K562 (cell line): Measurements from ENCODE around the gene CAPS. TPM values are rescaled to one million over a fixed set of nuclear protein-coding genes. Genes with fewer than 3 reads are reported as not detected.

ENCODE experiments used
- BCL6 ChIP-seq: fragments of 250-450 bp; sonication (Bioruptor Pico); IDR thresholded peaks from 2 replicates; pipeline ENCODE4 v1.4.0; 2020
- CUX1 ChIP-seq: fragments of 200-800 bp; sonication (Bioruptor generic); IDR thresholded peaks from 2 replicates; pipeline ENCODE4 v1.6.1; 2016; ENCODE audit warnings: missing genetic modification characterization, missing compliant biosample characterization
- PML ChIP-seq: IDR thresholded peaks from 2 replicates; pipeline ENCODE4 v1.6.1; 2012; ENCODE audit warnings: low read length, inconsistent platforms
- REST ChIP-seq, 2 experiments: fragments of 450-650 bp; formaldehyde crosslinking in 1 of 2; IDR thresholded peaks; 2 replicates each; pipeline versions ENCODE4 v1.4.0 to v1.6.1; 2014 to 2020; ENCODE audit warnings: mild to moderate bottlenecking in 2 of 2, borderline replicate concordance in 1 of 2, low read depth in 1 of 2
- SRSF9 ChIP-seq: fragments of 200-400 bp; formaldehyde crosslinking; IDR thresholded peaks from 2 replicates; pipeline ENCODE4 v1.6.1; 2017; ENCODE audit warnings: low read depth, low read length, borderline replicate concordance
- ZC3H4 ChIP-seq: sonication (generic); formaldehyde crosslinking; IDR thresholded peaks from 2 replicates; pipeline ENCODE4 v1.9.0; 2021; ENCODE audit warnings: missing genetic modification reagents, borderline replicate concordance
- polyA plus RNA-seq, 8 experiments: library from polyadenylated mRNA; depleted of rRNA in 4 of 8; stranded (reverse) in 5 of 8; unstranded in 3 of 8; fragments of >200 nt; fragmentation: Nextera tagmentation in 2 of 8; fragmentation: Illumina TruSeq in 1 of 8; extraction: Ambion mirVana in 2 of 8; extraction: Trizol in 1 of 8; gene quantifications; 2 replicates each; pipeline versions ENCODE4 v1.2.1 to v1.2.3, GENCODE V29; 2011 to 2014; ENCODE audit warnings: inconsistent platforms in 1 of 8, missing spikeins in 1 of 8
- total RNA-seq, 7 experiments: library from RNA; depleted of rRNA in 6 of 7; stranded (reverse); fragments of >200 nt in 6 of 7; fragmentation: Illumina TruSeq in 2 of 7; extraction: Trizol in 2 of 7; gene quantifications; 2 replicates each; pipeline versions ENCODE4 v1.2.1 to v1.2.3, GENCODE V29; 2011 to 2021; ENCODE audit warnings: low replicate concordance in 1 of 7
- TF ChIP-seq, protein P1 (sequence below): sonication (generic); formaldehyde crosslinking; IDR thresholded peaks from 2 replicates; pipeline ENCODE4 v1.8.1; 2023; ENCODE audit warnings: mild to moderate bottlenecking, missing genetic modification reagents

The CAPS gene
- total and polyA plus RNA-seq, 9 of the 15 experiments (the other 6 are each of a cell fraction or from before 2014, with no cell fraction given), result 0.15 to 4.0 (median 0.91) TPM

DNA sequence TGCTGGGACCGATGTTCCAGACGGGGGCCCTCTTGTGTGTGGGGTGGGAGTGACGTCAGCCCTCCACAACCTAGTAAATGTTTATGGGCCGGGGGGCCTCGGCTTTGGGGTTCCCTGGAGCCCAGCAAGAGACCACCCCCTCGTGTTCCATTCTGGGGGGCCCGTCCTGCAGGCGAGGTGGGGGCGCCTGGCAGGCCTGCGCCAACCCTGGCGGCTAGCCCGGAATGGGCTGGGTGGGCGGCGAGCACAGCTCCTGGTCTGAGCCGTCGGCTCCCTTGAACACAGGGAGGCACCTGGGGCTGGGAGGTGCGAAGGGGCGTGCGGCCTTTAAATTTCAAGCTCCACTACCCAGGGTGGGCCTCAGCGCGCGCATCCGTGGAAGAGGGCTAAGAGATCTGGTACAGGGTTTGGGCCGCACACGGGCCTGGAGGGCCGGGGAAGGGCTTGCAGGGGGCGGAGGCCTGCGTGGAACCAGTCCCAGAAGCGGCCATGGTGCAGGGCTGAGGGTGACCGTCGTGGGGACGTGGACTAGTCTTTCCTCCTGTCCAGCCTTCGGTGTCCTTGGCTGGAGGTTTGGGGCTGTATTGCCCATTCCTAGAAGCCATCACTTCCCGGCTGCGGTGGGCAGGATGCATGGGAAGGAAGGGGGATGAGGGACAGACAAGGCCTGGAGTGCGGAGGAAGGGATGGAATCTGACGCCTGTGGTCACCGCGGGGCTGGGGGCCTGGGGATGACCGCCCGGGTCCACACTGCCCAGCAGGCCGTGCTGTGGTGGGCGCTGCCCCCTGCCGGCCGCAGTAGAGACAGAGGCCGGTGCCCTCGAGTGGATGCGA lies 21.9 kb upstream of the CAPS start (continued):
- TF ChIP-seq CUX1 (CRISPR knock-in tag) (no peak), PML (no peak; the same call in 1 of the 2 replicates), SRSF9 (no peak), ZC3H4 (CRISPR knock-in tag) (peak; percentile 44; the same call in 1 of the 2 replicates), BCL6 (CRISPR knock-in tag) (no peak), REST (IDR thresholded peaks at IDR 0.05; ENCODE audit: borderline replicate concordance) (peak; percentile 73; the same call in 1 of the 2 replicates), REST (CRISPR knock-in tag; IDR thresholded peaks at IDR 0.05; ENCODE audit: low read depth) (no peak)
- TF ChIP-seq, protein P1, sequence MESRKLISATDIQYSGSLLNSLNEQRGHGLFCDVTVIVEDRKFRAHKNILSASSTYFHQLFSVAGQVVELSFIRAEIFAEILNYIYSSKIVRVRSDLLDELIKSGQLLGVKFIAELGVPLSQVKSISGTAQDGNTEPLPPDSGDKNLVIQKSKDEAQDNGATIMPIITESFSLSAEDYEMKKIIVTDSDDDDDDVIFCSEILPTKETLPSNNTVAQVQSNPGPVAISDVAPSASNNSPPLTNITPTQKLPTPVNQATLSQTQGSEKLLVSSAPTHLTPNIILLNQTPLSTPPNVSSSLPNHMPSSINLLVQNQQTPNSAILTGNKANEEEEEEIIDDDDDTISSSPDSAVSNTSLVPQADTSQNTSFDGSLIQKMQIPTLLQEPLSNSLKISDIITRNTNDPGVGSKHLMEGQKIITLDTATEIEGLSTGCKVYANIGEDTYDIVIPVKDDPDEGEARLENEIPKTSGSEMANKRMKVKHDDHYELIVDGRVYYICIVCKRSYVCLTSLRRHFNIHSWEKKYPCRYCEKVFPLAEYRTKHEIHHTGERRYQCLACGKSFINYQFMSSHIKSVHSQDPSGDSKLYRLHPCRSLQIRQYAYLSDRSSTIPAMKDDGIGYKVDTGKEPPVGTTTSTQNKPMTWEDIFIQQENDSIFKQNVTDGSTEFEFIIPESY (CRISPR knock-in tag), result peak; percentile 58
